Type B pancreatic cell (in vitro differentiated cells): ENCODE measurements around the gene PLN. TPM values are rescaled to one million over a fixed set of nuclear protein-coding genes. Genes with fewer than 3 reads are reported as not detected.

Experiments used
- DNase-seq: peaks from one replicate; pipeline ENCODE4 v3.0.0; 2021; ENCODE audit warnings: mixed read lengths; ENCODE audit not compliant: unreplicated experiment; ENCODE audit errors: extremely low spot score
- H3K27ac Mint-ChIP-seq: 2 replicates; pipeline ENCODE4 v1.8.0; 2021; ENCODE audit warnings: mild to moderate bottlenecking, mixed read lengths
- H3K27me3 Mint-ChIP-seq: 2 replicates; pipeline ENCODE4 v1.8.0; 2021; ENCODE audit warnings: mixed read lengths
- H3K36me3 Mint-ChIP-seq: 2 replicates; pipeline ENCODE4 v1.8.0; 2021; ENCODE audit warnings: mixed read lengths
- H3K4me1 Mint-ChIP-seq: one replicate; pipeline ENCODE4 v1.8.0; 2021; ENCODE audit warnings: mixed read lengths; ENCODE audit not compliant: unreplicated experiment
- H3K4me3 Mint-ChIP-seq: 2 replicates; pipeline ENCODE4 v1.8.0; 2021; ENCODE audit warnings: mild to moderate bottlenecking, mixed read lengths
- H3K9me3 Mint-ChIP-seq: 2 replicates; pipeline ENCODE4 v1.8.0; 2021; ENCODE audit warnings: mixed read lengths
- total RNA-seq: library from RNA; stranded (reverse); gene quantifications from 2 replicates; pipeline ENCODE4 v1.2.1, GENCODE V29; 2021; ENCODE audit warnings: low replicate concordance
- TF ChIP-seq, protein P1 (sequence below): fragments of 200-600 bp; sonication (generic); conservative IDR thresholded peaks from 2 replicates; pipeline ENCODE4 v1.5.0; 2021; ENCODE audit warnings: antibody characterized with exemption, mild to moderate bottlenecking

PLN gene
- total RNA-seq, 1 donor from 2014 or later = 0.24 TPM

GRCh38 chr6:118567974-118568373, 19.9 kb downstream of the PLN start:
- Mint-ChIP-seq H3K4me3 (no peak overlapping the region), H3K9me3 (no peaks in the 10 kb centered on the region), H3K27me3 (no peaks in the 10 kb centered on the region), H3K4me1 (peaks cover 8% of the 10 kb centered on the region), H3K36me3 (peaks cover 5% of the 10 kb centered on the region), H3K27ac (no peak overlapping the region)
- TF ChIP-seq, protein P1, sequence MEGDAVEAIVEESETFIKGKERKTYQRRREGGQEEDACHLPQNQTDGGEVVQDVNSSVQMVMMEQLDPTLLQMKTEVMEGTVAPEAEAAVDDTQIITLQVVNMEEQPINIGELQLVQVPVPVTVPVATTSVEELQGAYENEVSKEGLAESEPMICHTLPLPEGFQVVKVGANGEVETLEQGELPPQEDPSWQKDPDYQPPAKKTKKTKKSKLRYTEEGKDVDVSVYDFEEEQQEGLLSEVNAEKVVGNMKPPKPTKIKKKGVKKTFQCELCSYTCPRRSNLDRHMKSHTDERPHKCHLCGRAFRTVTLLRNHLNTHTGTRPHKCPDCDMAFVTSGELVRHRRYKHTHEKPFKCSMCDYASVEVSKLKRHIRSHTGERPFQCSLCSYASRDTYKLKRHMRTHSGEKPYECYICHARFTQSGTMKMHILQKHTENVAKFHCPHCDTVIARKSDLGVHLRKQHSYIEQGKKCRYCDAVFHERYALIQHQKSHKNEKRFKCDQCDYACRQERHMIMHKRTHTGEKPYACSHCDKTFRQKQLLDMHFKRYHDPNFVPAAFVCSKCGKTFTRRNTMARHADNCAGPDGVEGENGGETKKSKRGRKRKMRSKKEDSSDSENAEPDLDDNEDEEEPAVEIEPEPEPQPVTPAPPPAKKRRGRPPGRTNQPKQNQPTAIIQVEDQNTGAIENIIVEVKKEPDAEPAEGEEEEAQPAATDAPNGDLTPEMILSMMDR = no peak
- no peak for DNase-seq

- TF ChIP-seq, protein P1 = no peak
- peaks cover 7% of the 10 kb centered on the region for H3K4me1 Mint-ChIP-seq
- peaks cover 8% of the 10 kb centered on the region for H3K9me3 Mint-ChIP-seq
- H3K36me3 Mint-ChIP-seq = peaks cover 12% of the 10 kb centered on the region
- H3K4me3 Mint-ChIP-seq = no peak overlapping the region
- no peaks in the 10 kb centered on the region for H3K27me3 Mint-ChIP-seq
- H3K27ac Mint-ChIP-seq = no peak overlapping the region
- DNase-seq = no peak
Observed at GRCh38 chr6:118569498-118569897, 21.4 kb downstream of the PLN start.

- Mint-ChIP-seq H3K9me3 (peaks cover 18% of the 10 kb centered on the region), H3K4me1 (peaks cover 7% of the 10 kb centered on the region), H3K36me3 (peaks cover 21% of the 10 kb centered on the region), H3K4me3 (no peak overlapping the region), H3K27me3 (no peaks in the 10 kb centered on the region), H3K27ac (no peak overlapping the region)
- TF ChIP-seq, protein P1 = no peak
- no peak for DNase-seq
Observed at GRCh38 chr6:118571121-118571520, 23.0 kb downstream of the PLN start.

GRCh38 chr6:118574051-118574865, 26.2 kb downstream of the PLN start:
- Mint-ChIP-seq H3K27ac (peak overlapping the region; percentile 85), H3K4me1 (peaks cover 7% of the 10 kb centered on the region), H3K36me3 (peaks cover 32% of the 10 kb centered on the region), H3K27me3 (no peaks in the 10 kb centered on the region), H3K4me3 (peak overlapping the region; percentile 75), H3K9me3 (peaks cover 31% of the 10 kb centered on the region)
- DNase-seq = no peak
- TF ChIP-seq, protein P1 = no peak

DNA sequence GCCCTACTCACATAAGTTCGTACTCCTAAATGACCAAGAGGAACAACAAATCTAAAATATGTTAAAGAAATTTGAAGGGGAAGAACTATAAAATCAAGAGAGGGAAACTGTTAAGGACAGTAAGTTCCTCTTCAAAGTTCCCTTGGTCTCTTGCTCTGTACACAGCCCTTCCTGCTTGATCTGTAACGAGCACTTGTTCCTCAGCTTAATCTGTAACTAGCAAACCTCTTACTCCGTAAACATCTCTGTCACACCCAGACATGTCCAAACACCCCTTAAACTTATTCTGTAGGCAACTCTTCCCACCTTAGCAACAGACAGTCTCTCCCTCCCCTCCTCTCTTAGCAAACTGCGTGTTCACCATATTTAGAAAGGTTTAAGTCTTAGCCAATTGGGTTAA, 29.9 kb downstream of the PLN start:
- no peak overlapping the region for H3K27ac Mint-ChIP-seq
- TF ChIP-seq, protein P1 = no peak
- no peak overlapping the region for H3K4me3 Mint-ChIP-seq

More for the DNA sequence above, 29.9 kb downstream of the PLN start:
- DNase-seq = no peak
- no peaks in the 10 kb centered on the region for H3K27me3 Mint-ChIP-seq
- peaks cover 35% of the 10 kb centered on the region for H3K9me3 Mint-ChIP-seq
- peaks cover 7% of the 10 kb centered on the region for H3K4me1 Mint-ChIP-seq
- H3K36me3 Mint-ChIP-seq = peaks cover 36% of the 10 kb centered on the region
